ENCODE data around the gene SGMS1.

SGMS1 gene

GRCh38 chr10:50531388-50532077, 92.2 kb downstream of the SGMS1 start:
- no peak for DNase-seq

GRCh38 chr10:50529660-50530059, 94.1 kb downstream of the SGMS1 start:
- DNase-seq, result no peak

DNA sequence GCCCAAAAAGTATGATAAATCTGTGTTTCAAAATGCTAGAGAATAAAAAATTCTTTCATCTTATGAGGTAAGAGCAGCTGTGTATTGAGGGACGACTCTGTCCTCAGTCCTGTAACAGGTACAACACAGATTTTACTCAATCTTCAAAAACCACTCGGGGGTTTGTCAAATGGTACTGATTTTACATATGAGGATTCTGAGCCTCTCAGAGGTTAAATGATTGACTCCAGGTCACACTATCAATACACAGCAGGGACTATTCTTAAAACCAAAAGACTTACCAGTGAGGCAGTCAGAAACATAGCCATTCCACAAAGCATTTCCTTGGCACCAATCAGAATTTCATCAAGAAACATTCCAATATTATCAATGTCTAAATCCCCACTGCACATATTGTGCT, 95.5 kb downstream of the SGMS1 start:
- DNase-seq, result no peak

DNA sequence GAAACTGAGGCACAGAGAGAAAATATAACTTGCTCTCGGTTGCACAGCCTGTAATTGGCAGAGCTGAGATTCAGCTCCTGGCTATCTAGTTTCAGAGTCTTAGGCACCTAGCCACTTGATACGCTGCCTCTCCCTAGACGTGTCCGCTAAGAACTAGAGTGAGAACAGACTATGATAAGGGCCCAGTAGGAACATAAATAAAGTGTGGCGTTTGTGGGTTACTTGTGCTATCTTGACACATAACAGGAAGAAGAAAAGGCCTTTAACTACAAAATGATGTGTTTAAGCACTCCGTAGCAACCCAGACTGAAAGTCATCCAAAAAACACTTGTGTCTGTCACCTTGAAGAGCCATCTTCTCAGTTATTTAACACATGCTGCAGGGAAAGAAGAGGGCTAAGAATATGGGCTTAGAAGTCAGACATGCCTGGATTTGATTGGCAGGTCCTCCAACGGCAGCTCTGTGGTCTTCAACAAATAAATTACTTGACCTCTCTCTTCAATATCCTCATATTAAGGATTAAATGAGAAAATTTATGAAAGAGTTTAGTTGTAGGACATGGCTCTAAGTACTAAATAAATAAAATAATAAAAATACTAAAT, 96.2 kb downstream of the SGMS1 start:
- no peak for DNase-seq

- no peak for DNase-seq
Measured at GRCh38 chr10:50526185-50526584, 97.6 kb downstream of the SGMS1 start.

DNA sequence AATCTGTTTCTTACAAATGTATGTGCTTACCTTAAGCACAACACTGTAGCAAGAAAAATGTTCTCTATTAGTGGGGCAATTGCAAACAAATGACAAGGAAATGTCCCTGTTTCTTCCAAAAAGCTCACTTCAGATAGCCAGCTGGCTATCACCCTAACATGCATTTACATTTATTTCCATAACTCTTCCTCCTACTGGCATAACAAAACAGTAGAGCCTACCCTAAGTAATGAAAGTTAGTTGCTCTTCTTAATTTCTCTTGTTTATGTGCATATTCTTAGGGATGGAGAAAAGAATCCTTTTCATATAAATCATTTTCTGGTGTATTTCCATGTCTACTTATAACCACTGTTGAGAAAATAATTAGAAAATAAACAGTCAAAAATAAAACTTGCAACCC, 100.4 kb downstream of the SGMS1 start:
- DNase-seq, result no peak

DNA sequence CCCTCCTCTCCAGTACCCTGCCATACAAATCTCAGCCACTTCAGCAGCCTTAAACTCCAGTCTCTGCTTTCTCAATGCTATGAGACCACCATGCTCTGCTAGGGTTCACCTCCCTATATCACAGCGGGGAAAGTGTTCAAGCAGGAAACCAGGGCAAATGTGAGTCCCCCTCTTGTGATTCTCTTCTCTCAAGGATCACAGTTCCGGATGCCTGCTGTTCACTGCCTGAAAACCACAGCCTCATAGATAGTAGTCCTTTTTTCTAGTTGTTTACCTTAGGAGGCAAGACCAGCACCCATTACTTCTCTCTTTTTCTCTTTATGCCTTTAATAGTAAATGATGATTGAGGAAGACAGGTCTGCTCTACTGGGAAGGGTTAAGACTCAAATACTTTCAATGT, 100.8 kb downstream of the SGMS1 start:
- no peak for DNase-seq

DNA sequence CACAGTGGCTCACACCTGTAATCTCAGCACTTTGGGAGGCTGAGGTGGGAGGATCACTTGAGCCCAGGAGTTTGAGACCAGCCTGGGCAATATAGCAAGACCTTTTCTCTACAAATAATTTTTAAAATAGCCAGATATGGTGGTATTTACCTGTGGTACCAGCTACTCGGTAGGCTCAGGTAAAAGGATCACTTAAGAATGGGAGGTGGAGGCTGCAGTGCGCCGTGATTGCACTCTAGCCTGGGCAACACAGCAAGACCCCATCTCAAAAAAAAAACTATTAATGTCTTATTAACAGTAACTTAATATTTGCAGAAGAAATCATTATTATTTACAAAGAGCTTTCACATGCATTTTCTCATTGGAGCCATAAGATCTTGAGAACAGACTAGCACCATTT, 103.6 kb downstream of the SGMS1 start:
- no peak for DNase-seq

- no peak for DNase-seq
Measured at GRCh38 chr10:50517626-50518025, 106.1 kb downstream of the SGMS1 start.

- no peak for DNase-seq
Measured at GRCh38 chr10:50516171-50516570, 107.6 kb downstream of the SGMS1 start.

DNA sequence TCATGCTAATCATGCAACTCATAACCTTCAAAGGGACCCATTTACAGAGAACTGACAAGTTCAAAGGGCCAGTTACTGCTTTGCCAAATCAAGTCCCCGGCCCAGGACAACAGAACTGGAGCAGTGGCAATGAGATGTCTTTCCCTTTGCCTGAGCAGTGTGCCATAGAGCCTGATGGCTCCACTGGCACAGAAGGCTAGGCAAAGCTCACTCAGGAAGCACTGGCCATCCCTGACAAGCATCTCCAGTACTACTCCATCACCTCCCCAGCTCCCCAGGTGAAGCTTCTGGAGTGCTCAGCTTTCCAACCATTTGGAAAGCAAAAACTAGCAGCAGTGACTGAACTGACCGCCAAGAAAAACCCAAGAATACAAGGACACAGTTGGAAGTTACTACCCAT, 108.3 kb downstream of the SGMS1 start:
- DNase-seq, result no peak

DNA sequence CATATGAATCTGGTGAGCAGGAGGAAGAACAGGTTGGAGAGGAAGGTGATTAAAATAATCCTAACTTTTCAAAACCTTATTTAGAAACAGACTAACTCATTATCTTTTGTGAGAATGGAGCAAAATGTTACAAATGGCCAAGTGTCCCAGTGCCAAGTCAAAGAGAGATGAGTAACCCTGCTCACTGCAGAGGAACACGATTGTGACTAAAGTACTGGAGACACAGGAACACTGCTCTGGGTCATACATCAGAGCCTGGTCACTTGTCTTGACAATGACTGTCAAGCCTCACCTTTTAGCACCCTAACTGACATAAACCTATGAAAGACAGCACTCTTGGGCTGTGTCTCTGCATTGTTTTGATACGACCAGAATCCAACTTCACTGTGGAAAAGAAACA, 108.8 kb downstream of the SGMS1 start:
- DNase-seq, result no peak

DNA sequence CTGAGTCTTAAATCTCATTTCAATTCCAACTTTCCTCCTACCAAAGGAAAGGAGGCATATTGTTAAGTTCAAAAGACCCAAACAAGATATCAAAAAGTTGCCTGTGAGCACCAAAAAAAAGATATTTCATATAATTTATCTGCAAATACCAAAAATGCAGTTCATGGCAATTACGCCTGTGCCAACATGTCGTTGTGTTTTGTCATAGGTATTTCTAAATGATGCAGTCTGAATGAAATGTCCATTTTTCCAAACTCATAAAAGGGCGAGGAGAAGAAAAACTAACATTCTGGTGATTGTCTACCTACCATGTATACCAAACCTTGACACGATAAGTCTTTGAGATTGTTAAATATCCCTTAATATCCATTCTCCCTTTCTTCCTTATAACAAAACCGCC, 109.8 kb downstream of the SGMS1 start:
- DNase-seq, result no peak

GRCh38 chr10:50512743-50513416, 110.9 kb downstream of the SGMS1 start:
- DNase-seq, result peak; percentile 66

DNA sequence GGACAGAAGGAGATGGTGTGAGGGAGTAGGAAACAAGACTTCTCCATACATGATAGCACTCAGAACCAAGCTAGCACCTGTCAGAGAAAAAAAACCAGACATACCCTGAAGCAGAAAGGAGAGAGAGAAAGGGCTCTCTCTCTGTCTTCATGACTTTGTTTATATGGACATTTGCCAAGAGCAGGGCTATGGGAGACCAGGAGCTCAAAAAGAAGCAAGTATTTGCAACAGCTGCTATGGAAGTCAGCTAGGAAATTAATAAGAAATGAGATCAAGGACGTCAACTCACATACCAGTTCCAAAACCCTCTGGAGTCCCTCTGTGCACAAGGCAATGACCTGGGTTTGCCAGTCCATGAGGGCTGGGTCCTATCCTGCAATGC, 111.6 kb downstream of the SGMS1 start:
- peak; percentile 4 for DNase-seq

GRCh38 chr10:50511492-50512213, 112.1 kb downstream of the SGMS1 start:
- DNase-seq, result no peak

- DNase-seq, result no peak
Measured at GRCh38 chr10:50510517-50511473, 113.0 kb downstream of the SGMS1 start.

- no peak for DNase-seq
Measured at GRCh38 chr10:50508315-50509051, 115.3 kb downstream of the SGMS1 start.

GRCh38 chr10:50506861-50507573, 116.7 kb downstream of the SGMS1 start:
- no peak for DNase-seq

GRCh38 chr10:50504389-50504788, 119.4 kb downstream of the SGMS1 start:
- DNase-seq, result no peak

GRCh38 chr10:50503661-50504320, 120.0 kb downstream of the SGMS1 start:
- no peak for DNase-seq

Data from RPMI8226 (cell line).